Measurements from ENCODE around the gene LAMC2. TPM values are rescaled to one million over a fixed set of nuclear protein-coding genes. Genes with fewer than 3 reads are reported as not detected.

LAMC2 gene
- polyA plus RNA-seq, 3 donors: not detected

- Histone ChIP-seq H3K79me2 (ENCODE audit: insufficient read depth, low read length) (no peaks in the 10 kb centered on the region), H3K36me3 (replicated peaks in 1 of 2; ENCODE audit: control insufficient read depth in 1 of 2, insufficient read depth in 2 of 2, low read length in 2 of 2) (no peaks in the 10 kb centered on the region), H3K4me3 (replicated peaks in 1 of 3; ENCODE audit: low read depth in 2 of 3, low read length in 3 of 3) (no peak overlapping the region), H3K4me2 (replicated peaks; ENCODE audit: extremely low read depth, low read length, poor library complexity, severe bottlenecking) (no peak overlapping the region), H3K27me3 (ENCODE audit: control insufficient read depth in 2 of 2, insufficient read depth in 2 of 2, low read length in 2 of 2) (peaks cover 0 to 3% of the 10 kb centered on the region in 2 donors), H3K9me3 (replicated peaks in 1 of 2; ENCODE audit: control insufficient read depth in 1 of 2, insufficient read depth in 1 of 2, low read length in 2 of 2) (no peaks in the 10 kb centered on the region), H4K20me1 (ENCODE audit: insufficient read depth, low read length) (no peaks in the 10 kb centered on the region), H3K9ac (ENCODE audit: insufficient read depth, low read length, poor library complexity, severe bottlenecking) (no peak overlapping the region), H3K27ac (ENCODE audit: low read depth in 1 of 2, low read length in 2 of 2) (no peak overlapping the region), H3K4me1 (ENCODE audit: control insufficient read depth in 1 of 2, insufficient read depth in 2 of 2, low read length in 2 of 2) (no peaks in the 10 kb centered on the region), H2AFZ (ENCODE audit: insufficient read depth, low read depth, low read length, poor library complexity, severe bottlenecking) (no peak overlapping the region)
- no peak overlapping the region for H3K27ac Mint-ChIP-seq
- no peak overlapping the region for H3K4me3 Mint-ChIP-seq
- DNase-seq: no peak
- no peaks in the 10 kb centered on the region for H3K9me3 Mint-ChIP-seq
- 8% methylated on average over 2 of the region's 5 CpGs for WGBS (ENCODE audit: insufficient coverage)
- peaks cover 5% of the 10 kb centered on the region for H3K4me1 Mint-ChIP-seq
- no peak for TF ChIP-seq CTCF (IDR thresholded peaks at IDR 0.05)
- peaks cover 2 to 10% (median 7%) of the 10 kb centered on the region in 3 donors for H3K27me3 Mint-ChIP-seq (ENCODE audit: low read depth in 3 of 3)
- intact Hi-C loops (cut with micrococcal nuclease): no loop called here
- H3K36me3 Mint-ChIP-seq: no peaks in the 10 kb centered on the region
Observed at GRCh38 chr1:183218971-183219615, 33.0 kb downstream of the LAMC2 start.

- Mint-ChIP-seq H3K36me3 (no peaks in the 10 kb centered on the region), H3K4me3 (no peak overlapping the region), H3K4me1 (peaks cover 5% of the 10 kb centered on the region), H3K9me3 (no peaks in the 10 kb centered on the region), H3K27ac (no peak overlapping the region), H3K27me3 (ENCODE audit: low read depth in 3 of 3) (peaks cover 2 to 8% (median 4%) of the 10 kb centered on the region in 3 donors)
- H3K9me3 ChIP-seq (replicated peaks in 1 of 2; ENCODE audit: control insufficient read depth in 1 of 2, insufficient read depth in 1 of 2, low read length in 2 of 2): no peaks in the 10 kb centered on the region
- no peaks in the 10 kb centered on the region for H3K36me3 ChIP-seq (replicated peaks in 1 of 2; ENCODE audit: control insufficient read depth in 1 of 2, insufficient read depth in 2 of 2, low read length in 2 of 2)
- H3K4me2 ChIP-seq (replicated peaks; ENCODE audit: extremely low read depth, low read length, poor library complexity, severe bottlenecking): no peak overlapping the region
- no peak overlapping the region for H3K27ac ChIP-seq (ENCODE audit: low read depth in 1 of 2, low read length in 2 of 2)
- TF ChIP-seq CTCF (IDR thresholded peaks at IDR 0.05): no peak
- H3K27me3 ChIP-seq (ENCODE audit: control insufficient read depth in 2 of 2, insufficient read depth in 2 of 2, low read length in 2 of 2): no peaks in the 10 kb centered on the region
- no peak overlapping the region for H3K4me3 ChIP-seq (replicated peaks in 1 of 3; ENCODE audit: low read depth in 2 of 3, low read length in 3 of 3)
- H3K79me2 ChIP-seq (ENCODE audit: insufficient read depth, low read length): no peaks in the 10 kb centered on the region
- no peak for DNase-seq
- H2AFZ ChIP-seq (ENCODE audit: insufficient read depth, low read depth, low read length, poor library complexity, severe bottlenecking): no peak overlapping the region
- no peak overlapping the region for H3K9ac ChIP-seq (ENCODE audit: insufficient read depth, low read length, poor library complexity, severe bottlenecking)
- H3K4me1 ChIP-seq (ENCODE audit: control insufficient read depth in 1 of 2, insufficient read depth in 2 of 2, low read length in 2 of 2): no peaks in the 10 kb centered on the region
- intact Hi-C loops (cut with micrococcal nuclease): no loop called here
- no peaks in the 10 kb centered on the region for H4K20me1 ChIP-seq (ENCODE audit: insufficient read depth, low read length)
Observed at GRCh38 chr1:183219616-183220009, 33.5 kb downstream of the LAMC2 start.
